ENCODE measurements around the gene NFE2L2. TPM values are rescaled to one million over a fixed set of nuclear protein-coding genes. Genes with fewer than 3 reads are reported as not detected.

The NFE2L2 gene
- total RNA-seq, 4 donors from 2014 or later, result 55.5 to 111 (median 89.2) TPM

- WGBS, 2 donors (ENCODE audit: low coverage in 1 of 2), result 36 to 44% methylated on average over 3 of the region's 3 CpGs
- Histone ChIP-seq H3K27ac (no peak overlapping the region), H3K4me1 (no peaks in the 10 kb centered on the region), H3K9me3 (no peaks in the 10 kb centered on the region), H3K36me3 (peaks cover 0 to 6% of the 10 kb centered on the region in 2 donors), H3K27me3 (no peaks in the 10 kb centered on the region), H3K4me3 (no peak overlapping the region)
- TF ChIP-seq EP300 (IDR thresholded peaks at IDR 0.05) (no peak), POLR2AphosphoS5 (IDR thresholded peaks at IDR 0.05) (no peak), CTCF (IDR thresholded peaks at IDR 0.05) (no peak), POLR2A (IDR thresholded peaks at IDR 0.05) (no peak)
- peak; percentile 84 for ATAC-seq
These were observed 42.0 kb upstream of the NFE2L2 start for GRCh38 chr2:177306550-177306949.

GRCh38 chr2:177303939-177304338 lies 39.4 kb upstream of the NFE2L2 start:
- no peak for TF ChIP-seq EP300 (IDR thresholded peaks at IDR 0.05)
- TF ChIP-seq POLR2A (IDR thresholded peaks at IDR 0.05), result no peak
- no peak for TF ChIP-seq CTCF (IDR thresholded peaks at IDR 0.05)
- no peak for TF ChIP-seq POLR2AphosphoS5 (IDR thresholded peaks at IDR 0.05)
- no peak overlapping the region for H3K4me3 ChIP-seq
- no peak for ATAC-seq
- no peaks in the 10 kb centered on the region for H3K4me1 ChIP-seq
- peaks cover 0 to 6% of the 10 kb centered on the region in 2 donors for H3K36me3 ChIP-seq
- no peaks in the 10 kb centered on the region for H3K27me3 ChIP-seq
- no peaks in the 10 kb centered on the region for H3K9me3 ChIP-seq
- no peak overlapping the region for H3K27ac ChIP-seq

GRCh38 chr2:177302552-177302951 lies 38.0 kb upstream of the NFE2L2 start:
- ATAC-seq, result no peak
- Histone ChIP-seq H3K9me3 (no peaks in the 10 kb centered on the region), H3K36me3 (peaks cover 0 to 6% of the 10 kb centered on the region in 2 donors), H3K27ac (no peak overlapping the region), H3K27me3 (no peaks in the 10 kb centered on the region), H3K4me3 (no peak overlapping the region), H3K4me1 (no peaks in the 10 kb centered on the region)
- WGBS, 2 donors (ENCODE audit: low coverage in 1 of 2), result 50 to 91% methylated on average over 1 to 2 of the region's 2 CpGs
- TF ChIP-seq POLR2AphosphoS5 (IDR thresholded peaks at IDR 0.05) (no peak), EP300 (IDR thresholded peaks at IDR 0.05) (no peak), CTCF (IDR thresholded peaks at IDR 0.05) (no peak), POLR2A (IDR thresholded peaks at IDR 0.05) (no peak)

- WGBS, 2 donors (ENCODE audit: low coverage in 1 of 2), result 78 to 88% methylated on average over 4 to 5 of the region's 6 CpGs
- Histone ChIP-seq H3K27ac (no peak overlapping the region), H3K4me1 (peaks cover 0 to 12% (median 0%) of the 10 kb centered on the region in 3 donors), H3K9me3 (no peaks in the 10 kb centered on the region), H3K4me3 (no peak overlapping the region), H3K27me3 (no peaks in the 10 kb centered on the region), H3K36me3 (peaks cover 0 to 6% of the 10 kb centered on the region in 2 donors)
- ATAC-seq, result no peak
- TF ChIP-seq EP300 (IDR thresholded peaks at IDR 0.05) (no peak), POLR2AphosphoS5 (IDR thresholded peaks at IDR 0.05) (no peak), CTCF (IDR thresholded peaks at IDR 0.05) (no peak), POLR2A (IDR thresholded peaks at IDR 0.05) (no peak)
These were observed 33.7 kb upstream of the NFE2L2 start for GRCh38 chr2:177298191-177298590.

GRCh38 chr2:177296040-177296439 lies 31.5 kb upstream of the NFE2L2 start:
- Histone ChIP-seq H3K36me3 (no peaks in the 10 kb centered on the region), H3K27ac (peak overlapping the region; percentile 21 to 75 (median 44)), H3K4me3 (no peak overlapping the region), H3K27me3 (no peaks in the 10 kb centered on the region), H3K9me3 (no peaks in the 10 kb centered on the region), H3K4me1 (peaks cover 0 to 12% (median 0%) of the 10 kb centered on the region in 3 donors)
- TF ChIP-seq POLR2A (IDR thresholded peaks at IDR 0.05) (no peak), CTCF (IDR thresholded peaks at IDR 0.05) (peak; percentile 14 to 47 (median 34))
- WGBS, 2 donors (ENCODE audit: low coverage in 1 of 2), result 24 to 51% methylated on average over 3 of the region's 3 CpGs
- no peak for ATAC-seq
